DMS 273 (cell line): Measurements from ENCODE around the gene PARP11.
"Not testable (repeated sequence)": the region's sequence is repeated elsewhere in the genome, so short reads cannot be mapped to it uniquely, and the experiment has no call there.

Experiments
- DNase-seq: peaks from one replicate; lab custom pipeline; 2025; ENCODE audit not compliant: unreplicated experiment; lab: John Stamatoyannopoulos, UW

The PARP11 gene

DNA sequence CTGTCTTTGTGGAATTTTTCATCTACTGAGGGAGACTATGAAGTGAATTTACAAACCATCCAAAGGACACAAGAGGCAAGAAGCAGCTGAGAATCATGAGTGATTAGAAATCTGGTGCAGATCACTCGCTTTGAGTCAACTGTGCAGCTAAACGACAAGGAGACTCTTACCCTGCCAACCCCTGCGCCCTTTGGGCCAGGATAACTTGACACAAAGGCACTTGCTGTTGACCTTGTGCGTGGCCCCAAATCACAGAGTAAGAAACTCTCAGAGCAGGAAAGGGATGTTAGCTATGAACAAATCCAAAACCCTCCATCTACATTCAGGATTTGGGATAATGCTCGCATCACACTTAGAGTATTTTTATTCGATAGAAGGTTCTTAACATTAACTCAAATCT, 11.5 kb upstream of the PARP11 start:
- DNase-seq, result no peak

DNA sequence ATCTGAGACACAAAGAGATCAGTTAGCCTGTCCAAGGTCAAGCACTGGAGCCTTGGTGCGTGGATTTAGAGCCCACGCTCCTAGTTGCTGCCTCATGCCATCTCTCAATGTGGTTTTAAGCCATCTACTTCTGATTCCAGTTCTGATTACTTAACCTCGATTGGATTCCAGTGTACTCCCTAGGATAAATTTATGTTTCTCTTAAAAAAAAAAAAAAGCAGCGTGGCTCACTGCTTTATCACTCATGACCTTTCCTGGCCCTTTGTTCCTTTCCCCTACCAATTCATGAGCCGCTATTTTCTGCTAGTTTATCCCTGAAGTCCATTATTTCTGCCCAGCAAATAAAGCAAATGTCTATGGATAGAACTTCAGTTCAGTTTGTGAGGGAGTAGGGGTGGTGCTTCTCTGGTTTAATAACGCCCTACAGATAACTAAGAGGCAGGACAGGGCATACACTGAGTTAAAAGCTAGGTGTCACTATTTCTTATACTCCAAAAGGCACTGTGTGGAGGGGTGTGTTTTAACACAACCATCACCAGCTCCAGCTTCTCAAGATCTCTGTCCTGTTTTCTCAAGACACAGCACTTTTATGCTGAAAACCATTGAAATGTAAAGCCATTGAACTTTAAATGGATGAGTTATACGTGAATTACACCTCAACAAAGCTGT, 9.8 kb upstream of the PARP11 start:
- peak; percentile 35 for DNase-seq

GRCh38 chr12:3882406-3882805, 9.2 kb upstream of the PARP11 start:
- no peak for DNase-seq

DNA sequence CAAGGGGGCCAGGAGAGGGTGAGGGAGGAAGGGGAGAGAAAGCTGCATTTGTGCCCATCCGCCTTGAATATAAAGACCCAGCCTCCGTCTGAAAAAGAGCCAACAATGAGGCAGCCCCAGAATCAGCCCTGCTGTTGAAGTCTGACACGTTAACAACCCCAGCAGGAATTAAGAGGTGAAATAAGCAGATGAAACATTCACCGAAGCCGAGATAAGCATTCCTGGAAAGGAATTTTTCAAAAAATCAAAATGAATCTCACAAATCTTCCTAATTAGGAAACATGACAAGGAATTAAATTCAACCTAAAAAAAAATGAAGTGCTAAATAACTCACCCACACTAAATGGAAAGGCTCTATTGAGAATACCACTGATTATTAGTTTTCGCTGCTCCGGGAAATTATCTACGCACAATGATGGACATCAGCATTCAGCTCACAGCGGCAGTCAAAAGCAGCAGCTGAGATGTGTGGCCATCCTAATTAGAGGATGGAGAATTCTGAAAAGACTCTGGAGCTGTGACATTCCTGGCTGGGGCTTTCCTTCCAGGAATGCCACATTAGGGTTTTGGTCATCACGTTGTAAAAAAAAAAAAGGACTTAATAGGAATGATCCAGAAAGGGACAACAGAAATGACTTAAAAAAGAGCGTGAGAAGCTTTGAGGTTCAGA, 8.2 kb upstream of the PARP11 start:
- DNase-seq, result no peak

- DNase-seq, result no peak
Observed at GRCh38 chr12:3879846-3880245, 6.6 kb upstream of the PARP11 start.

GRCh38 chr12:3871356-3871755, 1.8 kb downstream of the PARP11 start:
- no peak for DNase-seq

DNA sequence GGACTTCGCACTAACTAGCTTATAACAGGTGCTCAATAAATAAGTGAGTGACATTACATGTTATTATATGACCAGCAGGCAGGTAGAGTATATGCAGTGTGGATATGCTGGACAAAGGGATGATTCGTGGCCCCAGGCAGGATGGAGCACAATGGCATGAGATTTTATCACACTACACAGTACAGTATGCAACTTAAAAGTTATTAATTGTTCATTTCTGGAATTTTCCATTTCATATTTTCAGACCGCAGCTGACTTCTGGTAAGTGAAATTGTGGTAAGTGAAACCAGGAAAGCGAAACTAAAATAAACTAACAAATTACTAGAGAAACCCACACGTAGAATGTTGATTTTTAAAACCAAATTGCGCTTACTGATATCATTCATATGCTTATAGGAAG, 3.3 kb downstream of the PARP11 start:
- DNase-seq, result no peak

DNA sequence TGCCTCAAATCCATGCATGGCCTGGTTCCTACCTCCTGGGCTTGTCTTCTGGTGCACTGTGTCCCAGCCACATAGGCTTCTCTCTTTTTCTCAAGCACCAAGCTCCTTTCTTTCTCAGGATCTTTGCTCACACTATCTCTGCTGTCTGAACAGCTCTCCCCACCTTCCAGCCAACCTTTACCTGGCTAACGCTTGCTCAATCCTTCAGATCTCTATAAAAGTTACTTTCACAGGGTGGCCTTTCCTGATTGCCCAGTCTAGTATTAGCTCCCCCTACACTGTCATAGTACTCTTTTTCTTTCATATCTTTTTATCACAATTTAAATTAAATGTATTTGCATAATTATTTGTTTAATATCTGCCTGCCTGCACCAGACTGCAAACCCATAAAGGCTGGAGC, 3.8 kb downstream of the PARP11 start:
- no peak for DNase-seq

- no peak for DNase-seq
Observed at GRCh38 chr12:3863756-3864155, 9.4 kb downstream of the PARP11 start.

DNA sequence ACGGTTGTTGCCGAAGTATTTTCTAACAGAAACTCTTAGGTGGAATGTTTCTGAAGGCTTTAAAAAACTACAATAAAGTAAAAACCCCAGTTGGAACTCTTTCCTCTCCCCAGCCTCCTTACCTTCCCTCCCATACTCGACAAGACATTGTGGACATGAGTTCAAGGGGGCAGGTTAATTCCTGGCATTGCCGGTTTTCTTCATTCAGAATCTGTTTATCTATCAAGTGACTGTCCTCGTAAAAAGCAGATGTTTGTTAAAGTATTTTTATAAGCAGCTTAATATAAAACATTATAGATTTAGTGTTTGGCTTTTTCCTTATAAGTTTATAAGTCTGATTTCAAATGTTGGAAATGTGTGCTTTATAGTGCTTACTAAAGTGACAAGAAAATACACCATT, 30.7 kb downstream of the PARP11 start:
- DNase-seq, result no peak

- no peak for DNase-seq
Observed at GRCh38 chr12:3841783-3842182, 31.4 kb downstream of the PARP11 start.

DNA sequence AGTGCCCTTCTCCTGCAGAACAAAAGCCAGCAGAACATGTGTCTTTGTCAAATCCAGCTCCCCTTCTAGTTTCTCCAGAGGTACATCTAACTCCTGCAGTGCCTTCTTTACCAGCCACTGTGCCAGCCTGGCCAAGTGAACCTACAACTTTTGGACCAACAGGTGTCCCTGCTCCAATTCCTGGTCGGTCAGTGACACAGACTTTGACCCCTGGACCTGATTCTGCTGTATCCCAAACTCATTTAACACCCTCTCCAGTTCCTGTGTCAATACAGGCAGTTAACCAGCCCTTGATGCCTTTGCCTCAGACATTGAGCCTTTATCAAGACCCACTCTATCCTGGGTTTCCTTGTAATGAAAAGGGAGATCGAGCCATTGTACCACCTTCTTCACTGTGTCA, 32.4 kb downstream of the PARP11 start:
- DNase-seq, result not testable (repeated sequence)

DNA sequence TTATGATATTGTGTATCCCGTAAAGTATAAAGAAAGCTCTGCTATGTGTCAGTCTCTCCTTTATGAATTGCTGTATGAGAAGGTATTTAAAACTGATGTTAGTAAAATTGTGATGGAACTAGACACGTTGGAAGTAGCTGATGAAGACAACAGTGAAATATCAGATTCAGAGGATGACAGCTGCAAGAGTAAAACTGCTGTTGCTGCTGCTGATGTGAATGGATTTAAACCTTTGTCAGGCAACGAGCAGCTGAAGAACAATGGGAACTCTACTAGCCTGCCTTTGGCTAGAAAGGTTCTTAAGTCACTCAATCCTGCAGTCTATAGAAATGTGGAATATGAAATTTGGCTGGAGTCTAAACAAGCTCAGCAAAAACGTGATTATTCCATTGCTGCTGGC, 33.5 kb downstream of the PARP11 start:
- not testable (repeated sequence) for DNase-seq

DNA sequence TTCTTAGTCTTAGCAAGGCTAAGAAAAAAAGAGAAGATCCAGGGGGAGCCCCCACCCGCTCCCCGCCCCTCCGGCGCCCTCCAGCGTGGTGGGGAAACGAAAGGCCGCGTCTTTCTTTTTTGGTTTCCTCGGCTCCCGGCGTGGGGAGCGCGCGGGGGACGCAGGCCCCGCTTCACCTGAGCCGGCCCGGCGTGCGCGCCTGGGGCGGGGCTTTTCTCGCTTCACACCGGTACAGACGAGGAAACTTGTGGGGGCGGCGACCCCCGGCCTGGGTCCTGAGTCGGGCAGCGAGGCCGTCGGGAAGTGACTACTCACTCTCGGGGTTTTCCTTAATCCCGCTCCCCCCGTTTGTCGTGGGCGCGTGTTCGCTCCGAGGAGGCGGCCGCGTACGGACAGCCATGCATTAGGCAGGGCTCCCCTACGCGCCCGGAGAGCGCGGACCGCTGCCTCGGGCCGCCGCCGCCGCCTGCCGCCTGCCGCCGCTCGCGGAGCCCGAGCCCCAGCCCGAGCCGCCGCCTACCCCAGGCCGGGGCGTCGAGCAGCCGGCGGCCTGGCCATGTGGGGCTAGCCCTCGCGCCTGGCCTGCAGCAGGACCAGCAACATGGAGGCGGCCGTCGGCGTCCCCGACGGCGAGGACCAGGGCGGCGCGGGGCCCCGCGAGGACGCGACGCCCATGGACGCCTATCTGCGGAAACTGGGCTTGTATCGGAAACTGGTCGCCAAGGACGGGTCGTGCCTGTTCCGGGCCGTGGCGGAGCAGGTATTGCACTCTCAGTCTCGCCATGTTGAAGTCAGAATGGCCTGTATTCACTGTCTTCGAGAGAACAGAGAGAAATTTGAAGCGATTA, 34.3 kb downstream of the PARP11 start:
- DNase-seq, result not testable (repeated sequence)

GRCh38 chr12:3838076-3838475, 35.1 kb downstream of the PARP11 start:
- DNase-seq, result no peak

DNA sequence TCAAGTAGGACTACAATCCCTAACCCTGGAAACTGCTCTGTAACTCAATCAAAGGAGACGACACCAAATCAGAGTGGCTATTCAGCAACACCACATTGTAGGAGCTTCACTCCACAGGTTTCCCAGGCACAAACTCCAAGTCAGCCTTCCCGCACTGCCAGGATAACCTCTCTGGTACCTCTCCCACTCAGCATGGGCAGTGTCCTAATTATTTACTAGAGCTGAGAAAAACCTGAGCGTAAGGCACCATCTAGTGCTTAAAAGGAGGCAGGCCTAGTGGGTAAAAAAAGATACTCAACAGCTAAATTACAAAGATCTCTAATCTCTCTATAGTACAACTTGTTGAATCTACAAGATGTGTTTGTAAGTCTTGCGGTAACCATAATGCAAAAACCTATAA, 36.1 kb downstream of the PARP11 start:
- no peak for DNase-seq

- DNase-seq, result no peak
Observed at GRCh38 chr12:3836641-3837040, 36.6 kb downstream of the PARP11 start.

GRCh38 chr12:3835914-3836313, 37.3 kb downstream of the PARP11 start:
- DNase-seq, result no peak

- DNase-seq, result no peak
Observed at GRCh38 chr12:3834774-3835173, 38.4 kb downstream of the PARP11 start.

- no peak for DNase-seq
Observed at GRCh38 chr12:3833670-3834310, 39.4 kb downstream of the PARP11 start.

DNA sequence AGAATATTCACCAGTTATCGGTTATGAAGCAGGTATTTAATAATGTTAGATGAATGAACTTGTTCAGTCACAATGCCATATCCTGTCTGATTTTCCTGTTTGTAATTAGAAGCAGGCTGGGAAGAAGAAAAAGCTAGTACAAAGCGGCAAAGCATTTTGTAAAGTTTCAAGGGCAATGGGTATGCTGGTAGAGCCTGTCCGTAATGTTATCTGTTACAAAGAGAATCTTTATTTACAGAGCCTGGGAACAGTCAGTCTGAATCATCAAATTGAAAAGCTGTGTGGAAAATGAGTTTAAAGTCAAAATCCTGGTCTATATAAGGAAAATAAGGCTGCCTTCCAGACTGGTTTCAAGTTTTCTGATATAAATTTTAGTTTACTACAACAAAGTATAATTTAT, 40.5 kb downstream of the PARP11 start:
- DNase-seq, result no peak

DNA sequence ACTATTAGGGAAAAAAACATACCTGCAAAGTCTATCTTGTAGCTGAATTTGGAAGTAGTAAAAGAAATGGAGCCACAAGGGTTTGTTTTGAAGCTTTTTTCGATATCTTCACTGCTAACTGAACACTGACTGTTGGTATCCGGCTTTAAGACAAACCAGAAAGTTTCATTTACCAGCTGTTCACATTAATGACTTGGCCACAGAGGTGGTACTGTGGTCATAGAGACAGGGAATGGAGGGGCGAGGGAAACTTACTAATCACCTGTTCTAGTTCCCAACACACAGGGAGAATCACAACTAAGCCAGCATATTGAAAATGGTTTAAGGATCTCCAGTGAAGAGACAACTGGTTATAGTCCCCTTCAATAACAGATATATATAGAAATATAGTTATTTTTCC, 44.3 kb downstream of the PARP11 start:
- no peak for DNase-seq
